Trophoblast cell (in vitro differentiated cells and primary cell): ENCODE measurements around the gene PTCD1.

ENCODE experiments used
- DNase-seq, 2 donors: peaks; one replicate each; pipeline ENCODE4 v3.0.0-alpha.2; 2016
- H2AFZ ChIP-seq: 2 replicates; pipeline ENCODE4 v1.6.1; 2013; ENCODE audit warnings: low read length, moderate library complexity, mild to moderate bottlenecking; ENCODE audit not compliant: insufficient read depth, poor library complexity
- H2AK5ac ChIP-seq: 2 replicates; pipeline ENCODE4 v1.6.1; 2013; ENCODE audit warnings: mild to moderate bottlenecking, low read length
- H2BK120ac ChIP-seq: 2 replicates; pipeline ENCODE4 v1.6.1; 2013; ENCODE audit warnings: low read length, mild to moderate bottlenecking, moderate library complexity; ENCODE audit not compliant: insufficient read depth, poor library complexity
- H2BK12ac ChIP-seq: 2 replicates; pipeline ENCODE4 v1.6.1; 2013; ENCODE audit warnings: mild to moderate bottlenecking, low read length, moderate library complexity
- H2BK5ac ChIP-seq: 2 replicates; pipeline ENCODE4 v1.6.1; 2013; ENCODE audit warnings: low read length, low read depth, moderate library complexity, mild to moderate bottlenecking; ENCODE audit not compliant: poor library complexity
- H3K14ac ChIP-seq: 2 replicates; pipeline ENCODE4 v1.6.1; 2013; ENCODE audit warnings: mild to moderate bottlenecking, low read length
- H3K18ac ChIP-seq: 2 replicates; pipeline ENCODE4 v1.6.1; 2013; ENCODE audit warnings: mild to moderate bottlenecking, low read length
- H3K23ac ChIP-seq: 2 replicates; pipeline ENCODE4 v1.6.1; 2013; ENCODE audit warnings: low read length
- H3K27ac ChIP-seq: 2 replicates; pipeline ENCODE4 v1.5.1; 2013; ENCODE audit warnings: low read depth, mild to moderate bottlenecking, inconsistent platforms, low read length, moderate library complexity
- H3K27me3 ChIP-seq: 2 replicates; pipeline ENCODE4 v1.6.1; 2013; ENCODE audit warnings: inconsistent platforms, mild to moderate bottlenecking, low read length, moderate library complexity; ENCODE audit not compliant: insufficient read depth
- H3K36me3 ChIP-seq, 2 experiments: 1 replicate in 1 of 2; 2 replicates in 1 of 2; pipeline ENCODE4 v1.6.1; 2013; ENCODE audit warnings: low read length in 2 of 2, mild to moderate bottlenecking in 2 of 2, moderate library complexity in 1 of 2; ENCODE audit not compliant: insufficient read depth in 2 of 2, control insufficient read depth in 1 of 2
- H3K4ac ChIP-seq: 2 replicates; pipeline ENCODE4 v1.6.1; 2013; ENCODE audit warnings: low read depth, mild to moderate bottlenecking, low read length, moderate library complexity
- H3K4me1 ChIP-seq, 2 experiments: 1 replicate in 1 of 2; 2 replicates in 1 of 2; pipeline ENCODE4 v1.6.1; 2013; ENCODE audit warnings: low read length in 2 of 2, mild to moderate bottlenecking in 2 of 2, moderate library complexity in 1 of 2; ENCODE audit not compliant: insufficient read depth in 2 of 2, control insufficient read depth in 1 of 2
- H3K4me2 ChIP-seq: 2 replicates; pipeline ENCODE4 v1.6.1; 2013; ENCODE audit warnings: inconsistent platforms, mild to moderate bottlenecking, low read length, moderate library complexity
- H3K4me3 ChIP-seq: 2 replicates; pipeline ENCODE4 v1.5.1; 2013; ENCODE audit warnings: mild to moderate bottlenecking, low read depth, low read length, inconsistent platforms
- H3K79me1 ChIP-seq: one replicate; pipeline ENCODE4 v1.6.1; 2013; ENCODE audit warnings: low read length
- H3K79me2 ChIP-seq: 2 replicates; pipeline ENCODE4 v1.6.1; 2013; ENCODE audit warnings: low read length, mild to moderate bottlenecking; ENCODE audit not compliant: control insufficient read depth, insufficient read depth, poor library complexity
- H3K9ac ChIP-seq: 2 replicates; pipeline ENCODE4 v1.6.1; 2013; ENCODE audit warnings: mild to moderate bottlenecking, low read length
- H3K9me3 ChIP-seq: 2 replicates; pipeline ENCODE4 v1.6.1; 2013; ENCODE audit warnings: low read depth, mild to moderate bottlenecking, control low read depth, inconsistent platforms, low read length; ENCODE audit not compliant: insufficient read depth
- H4K12ac ChIP-seq: 2 replicates; pipeline ENCODE4 v1.6.1; 2013; ENCODE audit warnings: low read depth, mild to moderate bottlenecking, low read length, moderate library complexity
- H4K8ac ChIP-seq: 2 replicates; pipeline ENCODE4 v1.6.1; 2013; ENCODE audit warnings: low read depth, mild to moderate bottlenecking, low read length, moderate library complexity
- H4K91ac ChIP-seq: one replicate; pipeline ENCODE4 v1.6.1; 2013; ENCODE audit warnings: low read depth, mild to moderate bottlenecking, low read length, moderate library complexity
- WGBS: extraction: QIAGEN DNeasy Blood & Tissue Kit; methylation state at CpG from one replicate; pipeline ENCODE4 v1.1.7; 2013; ENCODE audit warnings: missing lambda C conversion rate; ENCODE audit not compliant: insufficient read length, insufficient coverage; ENCODE audit errors: extremely low coverage; 5-methylcytosine and 5-hydroxymethylcytosine counted together

PTCD1 gene

GRCh38 chr7:99457650-99458493 is 19.3 kb upstream of the PTCD1 start:
- peaks cover 65 to 71% of the 10 kb centered on the region in 2 experiments for H3K36me3 ChIP-seq
- no peak overlapping the region for H3K23ac ChIP-seq
- H3K18ac ChIP-seq: no peak overlapping the region
- no peaks in the 10 kb centered on the region for H3K9me3 ChIP-seq
- H3K79me1 ChIP-seq: no peaks in the 10 kb centered on the region
- H3K27ac ChIP-seq: no peak overlapping the region
- H3K27me3 ChIP-seq: no peaks in the 10 kb centered on the region
- H2BK120ac ChIP-seq: no peak overlapping the region
- H3K4me3 ChIP-seq: no peak overlapping the region
- no peak overlapping the region for H4K12ac ChIP-seq
- H3K14ac ChIP-seq: no peak overlapping the region
- no peak overlapping the region for H2AFZ ChIP-seq
- no peak overlapping the region for H4K91ac ChIP-seq
- peak; percentile 91 to 94 for DNase-seq
- WGBS: no CpG with 5 or more reads among the region's 26 CpGs
- H4K8ac ChIP-seq: no peak overlapping the region
- no peak overlapping the region for H3K9ac ChIP-seq
- no peak overlapping the region for H3K4ac ChIP-seq
- H3K4me2 ChIP-seq: no peak overlapping the region
- no peak overlapping the region for H2BK5ac ChIP-seq
- H3K4me1 ChIP-seq: peaks cover 0 to 6% of the 10 kb centered on the region in 2 experiments
- no peak overlapping the region for H2AK5ac ChIP-seq
- H2BK12ac ChIP-seq: no peak overlapping the region
- H3K79me2 ChIP-seq: peaks cover 3% of the 10 kb centered on the region

DNA sequence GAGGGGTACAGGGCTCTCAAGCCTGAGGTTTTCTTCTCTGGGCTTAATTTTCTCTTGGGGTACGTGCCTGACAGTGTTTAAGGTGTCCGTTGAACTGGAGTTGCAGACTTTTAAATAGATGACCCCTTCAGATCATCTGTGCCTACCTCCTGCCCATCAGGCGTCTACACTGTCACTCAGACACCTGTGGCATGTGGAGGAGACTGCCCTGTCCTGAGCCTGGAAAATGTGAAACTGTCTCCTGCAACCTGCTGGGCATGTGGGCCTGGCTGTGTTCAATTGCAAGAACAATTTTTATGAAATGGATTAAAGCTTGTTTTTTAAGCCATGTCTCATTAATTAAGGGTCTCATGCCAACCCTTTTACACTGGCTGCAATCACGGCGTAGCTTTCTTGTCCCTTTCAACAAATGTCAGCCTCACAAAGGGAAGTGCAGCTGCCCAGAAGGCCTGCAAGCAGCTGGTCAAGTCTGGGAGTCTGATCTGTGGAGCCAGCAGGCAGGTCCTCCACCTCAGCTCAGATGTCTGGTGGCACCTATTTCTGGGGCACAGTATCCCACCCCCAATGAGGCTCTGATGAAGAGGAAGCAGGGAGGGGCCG is 18.6 kb upstream of the PTCD1 start:
- H3K27ac ChIP-seq: no peak overlapping the region
- H3K4me1 ChIP-seq: peaks cover 0 to 6% of the 10 kb centered on the region in 2 experiments
- no peak overlapping the region for H3K4me2 ChIP-seq
- no peaks in the 10 kb centered on the region for H3K79me2 ChIP-seq
- H4K8ac ChIP-seq: no peak overlapping the region
- no peak overlapping the region for H4K91ac ChIP-seq
- H3K18ac ChIP-seq: no peak overlapping the region
- H3K9ac ChIP-seq: no peak overlapping the region
- no peak overlapping the region for H2BK120ac ChIP-seq
- no peaks in the 10 kb centered on the region for H3K27me3 ChIP-seq
- H3K14ac ChIP-seq: no peak overlapping the region
- H3K23ac ChIP-seq: no peak overlapping the region
- no CpG with 5 or more reads among the region's 6 CpGs for WGBS
- DNase-seq: no peak
- H3K36me3 ChIP-seq: peaks cover 69 to 79% of the 10 kb centered on the region in 2 experiments
- H2AFZ ChIP-seq: no peak overlapping the region
- no peak overlapping the region for H3K4ac ChIP-seq
- H3K4me3 ChIP-seq: no peak overlapping the region
- no peak overlapping the region for H2BK12ac ChIP-seq
- no peaks in the 10 kb centered on the region for H3K79me1 ChIP-seq
- H2AK5ac ChIP-seq: no peak overlapping the region
- peaks cover 4% of the 10 kb centered on the region for H3K9me3 ChIP-seq
- H4K12ac ChIP-seq: no peak overlapping the region
- no peak overlapping the region for H2BK5ac ChIP-seq

DNA sequence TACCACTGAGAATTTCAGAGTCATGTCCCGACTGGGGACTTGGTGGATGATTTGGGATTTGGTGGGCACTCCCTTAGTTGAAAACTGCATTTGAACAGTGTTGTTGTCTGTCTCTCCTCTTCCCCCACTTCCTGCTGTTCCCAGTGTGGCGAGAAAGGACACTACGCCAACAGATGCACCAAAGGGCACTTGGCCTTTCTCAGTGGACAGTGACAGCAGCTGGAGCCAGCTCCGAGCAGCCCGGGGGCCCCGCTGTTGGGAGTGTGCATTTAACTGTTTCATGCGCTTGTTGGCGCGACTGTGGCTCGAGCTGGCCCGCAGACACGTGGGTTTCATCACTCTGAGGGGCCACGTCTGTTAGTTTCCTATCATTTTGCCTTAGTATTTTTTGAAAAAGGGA is 17.7 kb upstream of the PTCD1 start:
- Histone ChIP-seq H3K79me1 (no peaks in the 10 kb centered on the region), H2AFZ (no peak overlapping the region)
- no CpG with 5 or more reads among the region's 13 CpGs for WGBS

GRCh38 chr7:99455874-99456273 is 17.3 kb upstream of the PTCD1 start:
- Histone ChIP-seq H3K4ac (no peak overlapping the region), H2AFZ (no peak overlapping the region), H4K12ac (no peak overlapping the region), H3K23ac (no peak overlapping the region), H3K18ac (no peak overlapping the region), H2BK12ac (no peak overlapping the region), H3K27ac (no peak overlapping the region), H3K36me3 (peaks cover 79 to 89% of the 10 kb centered on the region in 2 experiments), H3K79me2 (no peaks in the 10 kb centered on the region), H3K9ac (no peak overlapping the region), H2AK5ac (no peak overlapping the region), H2BK120ac (no peak overlapping the region), H2BK5ac (no peak overlapping the region), H3K4me3 (no peak overlapping the region), H4K91ac (no peak overlapping the region), H3K27me3 (no peaks in the 10 kb centered on the region), H3K79me1 (no peaks in the 10 kb centered on the region), H3K14ac (no peak overlapping the region), H3K4me1 (peaks cover 0 to 3% of the 10 kb centered on the region in 2 experiments), H4K8ac (no peak overlapping the region), H3K9me3 (peaks cover 6% of the 10 kb centered on the region), H3K4me2 (no peak overlapping the region)
- DNase-seq: no peak
- no CpG with 5 or more reads among the region's 9 CpGs for WGBS

More for the DNA sequence above, 17.7 kb upstream of the PTCD1 start:
- no peak overlapping the region for H3K4ac ChIP-seq
- H3K4me1 ChIP-seq: peaks cover 0 to 6% of the 10 kb centered on the region in 2 experiments
- H2BK5ac ChIP-seq: no peak overlapping the region
- peaks cover 77 to 86% of the 10 kb centered on the region in 2 experiments for H3K36me3 ChIP-seq
- no peak overlapping the region for H3K4me2 ChIP-seq
- no peak overlapping the region for H2AK5ac ChIP-seq
- no peak overlapping the region for H4K91ac ChIP-seq
- no peak overlapping the region for H4K8ac ChIP-seq
- peaks cover 6% of the 10 kb centered on the region for H3K9me3 ChIP-seq
- H3K79me2 ChIP-seq: no peaks in the 10 kb centered on the region
- DNase-seq: no peak
- H3K27ac ChIP-seq: no peak overlapping the region
- no peak overlapping the region for H3K9ac ChIP-seq
- H2BK12ac ChIP-seq: no peak overlapping the region
- no peak overlapping the region for H2BK120ac ChIP-seq
- no peak overlapping the region for H3K23ac ChIP-seq
- H3K27me3 ChIP-seq: no peaks in the 10 kb centered on the region
- H3K4me3 ChIP-seq: no peak overlapping the region
- no peak overlapping the region for H3K18ac ChIP-seq
- no peak overlapping the region for H3K14ac ChIP-seq
- no peak overlapping the region for H4K12ac ChIP-seq
